Testis (tissue), 2 donors: ENCODE measurements around the gene ARHGEF3.

Source experiments
- CTCF ChIP-seq, 3 experiments: fragments of 450-650 bp in 2 of 3; fragments of 200-600 bp in 1 of 3; sonication (generic) in 1 of 3; IDR thresholded peaks; one replicate each; pipeline ENCODE4 v1.5.1; 2016 to 2019; ENCODE audit warnings: antibody characterized with exemption in 3 of 3, mild to moderate bottlenecking in 2 of 3, moderate library complexity in 1 of 3
- POLR2A ChIP-seq: fragments of 450-650 bp; IDR thresholded peaks from one replicate; pipeline ENCODE4 v1.6.1; 2017; ENCODE audit warnings: antibody characterized with exemption, mild to moderate bottlenecking, moderate library complexity

- TF ChIP-seq CTCF (IDR thresholded peaks at IDR 0.05) (no peak), POLR2A (no peak)
These were observed 69.6 kb downstream of the ARHGEF3 start for GRCh38 chr3:56732109-56732508.
